22Rv1 (cell line): ENCODE data around the gene TEX35.

ENCODE experiments used
- H3K27ac ChIP-seq: fragments of 450-650 bp; 2 replicates; pipeline ENCODE4 v1.5.1; 2017
- CTCF ChIP-seq: fragments of 450-650 bp; IDR thresholded peaks from 2 replicates; pipeline ENCODE4 v1.5.1; 2017; ENCODE audit warnings: mild to moderate bottlenecking
- ZFX ChIP-seq: fragments of 450-650 bp; IDR thresholded peaks from 2 replicates; pipeline ENCODE4 v1.6.1; 2017; ENCODE audit warnings: antibody characterized with exemption, borderline replicate concordance

Gene TEX35

GRCh38 chr1:178512566-178513277 lies at the start of gene TEX35:
TSS of gene TEX35 (plus strand) at chr1:178513109. CDS start at chr1:178513189, 80 bp downstream.
- TF ChIP-seq CTCF (no peak), ZFX (no peak)

GRCh38 chr1:178464141-178464540 lies 48.8 kb upstream of the TEX35 start:
- no peak for TF ChIP-seq ZFX
- TF ChIP-seq CTCF: no peak
- H3K27ac ChIP-seq: no peak overlapping the region

More at GRCh38 chr1:178512566-178513277, at the start of gene TEX35:
- no peak within 1 kb of the TSS for H3K27ac ChIP-seq

- TF ChIP-seq ZFX (no peak), CTCF (no peak)
- no peak overlapping the region for H3K27ac ChIP-seq
Observed at GRCh38 chr1:178464566-178464965, 48.3 kb upstream of the TEX35 start.

GRCh38 chr1:178465011-178465410 lies 47.9 kb upstream of the TEX35 start:
- TF ChIP-seq ZFX (no peak), CTCF (no peak)
- no peak overlapping the region for H3K27ac ChIP-seq

- TF ChIP-seq ZFX (no peak), CTCF (no peak)
- H3K27ac ChIP-seq: no peak overlapping the region
Observed at GRCh38 chr1:178467837-178468236, 45.1 kb upstream of the TEX35 start.

GRCh38 chr1:178470411-178470960 lies 42.4 kb upstream of the TEX35 start:
- no peak overlapping the region for H3K27ac ChIP-seq
- TF ChIP-seq CTCF (no peak), ZFX (no peak)

GRCh38 chr1:178472531-178472930 lies 40.4 kb upstream of the TEX35 start:
- TF ChIP-seq CTCF: no peak
- no peak for TF ChIP-seq ZFX
- no peak overlapping the region for H3K27ac ChIP-seq
